ENCODE data around the gene ENPP5.

Gene ENPP5

DNA sequence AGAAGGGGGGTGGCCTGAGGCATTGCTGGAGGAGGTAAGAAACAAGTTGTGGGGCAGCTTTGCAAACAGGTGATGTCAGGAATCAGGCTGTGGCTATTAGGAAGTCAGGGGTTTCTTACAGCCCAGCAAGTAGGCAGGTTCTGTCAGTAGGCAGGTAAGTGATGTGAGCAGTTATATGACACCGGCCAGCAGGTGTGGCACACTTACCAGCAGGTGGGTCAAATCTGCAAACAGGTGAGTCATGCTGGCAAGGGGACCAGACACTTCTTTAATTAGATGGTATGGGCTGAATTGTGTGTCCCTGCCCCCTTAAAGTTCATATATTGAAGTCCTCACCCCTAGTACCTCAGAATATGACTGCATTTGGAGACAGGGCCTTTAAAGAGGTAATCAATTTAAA, 57.4 kb downstream of the ENPP5 start:
- Histone ChIP-seq H3K27me3 (ENCODE audit: control insufficient read depth, insufficient read depth, low read length) (no peaks in the 10 kb centered on the region), H3K4me3 (ENCODE audit: low read depth, low read length) (no peak overlapping the region), H3K27ac (ENCODE audit: low read depth, low read length) (no peak overlapping the region), H3K9me3 (ENCODE audit: control insufficient read depth, insufficient read depth, low read depth, low read length) (no peaks in the 10 kb centered on the region), H3K36me3 (ENCODE audit: control insufficient read depth, insufficient read depth, low read length) (no peaks in the 10 kb centered on the region), H3K9ac (ENCODE audit: low read length) (no peak overlapping the region), H3K4me1 (ENCODE audit: control insufficient read depth, insufficient read depth, low read length) (peaks cover 10% of the 10 kb centered on the region; the same call in 1 of the 2 replicates)

Data from HUES6 (cell line).